Measurements from ENCODE around the gene CDK14.

GRCh38 chr7:90629297-90629918 is 33.3 kb downstream of the CDK14 start:
- peak in 5 of 6 experiments; percentile 24 to 62 (median 42) for TF ChIP-seq CTCF (IDR thresholded peaks at IDR 0.05)
- no peak for TF ChIP-seq POLR2A (IDR thresholded peaks at IDR 0.05)

Data from esophagus squamous epithelium (tissue), 4 donors.